OCI-LY7 (cell line): Measurements from ENCODE around the gene MAML3.

Experiments used
- CTCF ChIP-seq: fragments of 200-600 bp; sonication (generic); conservative IDR thresholded peaks from 2 replicates; pipeline ENCODE4 v1.5.1; 2014; ENCODE audit warnings: mild to moderate bottlenecking, antibody characterized with exemption, low read length, moderate library complexity, mixed read lengths
- EZH2phosphoT487 ChIP-seq: fragments of 200-600 bp; sonication (generic); IDR thresholded peaks from 2 replicates; pipeline ENCODE4 v1.6.1; 2018; ENCODE audit warnings: low read depth, borderline replicate concordance, mild to moderate bottlenecking, mixed run types, antibody characterized with exemption, low read length, moderate library complexity, mixed read lengths

- TF ChIP-seq CTCF (no peak), EZH2phosphoT487 (no peak)
Observed at GRCh38 chr4:140185412-140186081, 31.6 kb upstream of the MAML3 start.
